Measurements from ENCODE around the gene ELK4.

The ELK4 gene

GRCh38 chr1:205590777-205591513 is 40.9 kb downstream of the ELK4 start:
- H3K4me3 ChIP-seq (ENCODE audit: low read length), result no peak overlapping the region
- no peak for DNase-seq (ENCODE audit: low read depth)
- TF ChIP-seq, protein P1, sequence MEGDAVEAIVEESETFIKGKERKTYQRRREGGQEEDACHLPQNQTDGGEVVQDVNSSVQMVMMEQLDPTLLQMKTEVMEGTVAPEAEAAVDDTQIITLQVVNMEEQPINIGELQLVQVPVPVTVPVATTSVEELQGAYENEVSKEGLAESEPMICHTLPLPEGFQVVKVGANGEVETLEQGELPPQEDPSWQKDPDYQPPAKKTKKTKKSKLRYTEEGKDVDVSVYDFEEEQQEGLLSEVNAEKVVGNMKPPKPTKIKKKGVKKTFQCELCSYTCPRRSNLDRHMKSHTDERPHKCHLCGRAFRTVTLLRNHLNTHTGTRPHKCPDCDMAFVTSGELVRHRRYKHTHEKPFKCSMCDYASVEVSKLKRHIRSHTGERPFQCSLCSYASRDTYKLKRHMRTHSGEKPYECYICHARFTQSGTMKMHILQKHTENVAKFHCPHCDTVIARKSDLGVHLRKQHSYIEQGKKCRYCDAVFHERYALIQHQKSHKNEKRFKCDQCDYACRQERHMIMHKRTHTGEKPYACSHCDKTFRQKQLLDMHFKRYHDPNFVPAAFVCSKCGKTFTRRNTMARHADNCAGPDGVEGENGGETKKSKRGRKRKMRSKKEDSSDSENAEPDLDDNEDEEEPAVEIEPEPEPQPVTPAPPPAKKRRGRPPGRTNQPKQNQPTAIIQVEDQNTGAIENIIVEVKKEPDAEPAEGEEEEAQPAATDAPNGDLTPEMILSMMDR (conservative IDR thresholded peaks at IDR 0.05; ENCODE audit: low read length), result no peak

DNA sequence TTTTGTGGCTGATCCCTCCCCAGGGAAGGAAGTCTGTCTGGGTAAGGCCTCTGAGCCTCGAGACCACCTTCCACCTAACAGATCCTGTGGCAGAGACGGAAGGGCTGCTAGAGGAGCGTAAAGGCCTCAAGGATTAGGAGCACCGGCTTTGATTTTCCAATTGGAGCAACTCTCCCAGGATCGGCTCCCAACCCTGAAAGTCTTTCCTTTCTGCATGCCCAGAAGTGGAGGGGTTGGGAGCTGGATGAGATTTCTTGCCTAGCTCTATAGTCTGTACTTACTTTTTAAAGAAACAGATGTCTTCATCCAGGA is 41.4 kb downstream of the ELK4 start:
- TF ChIP-seq, protein P1 (conservative IDR thresholded peaks at IDR 0.05; ENCODE audit: low read length), result no peak
- no peak overlapping the region for H3K4me3 ChIP-seq (ENCODE audit: low read length)
- no peak for DNase-seq (ENCODE audit: low read depth)

DNA sequence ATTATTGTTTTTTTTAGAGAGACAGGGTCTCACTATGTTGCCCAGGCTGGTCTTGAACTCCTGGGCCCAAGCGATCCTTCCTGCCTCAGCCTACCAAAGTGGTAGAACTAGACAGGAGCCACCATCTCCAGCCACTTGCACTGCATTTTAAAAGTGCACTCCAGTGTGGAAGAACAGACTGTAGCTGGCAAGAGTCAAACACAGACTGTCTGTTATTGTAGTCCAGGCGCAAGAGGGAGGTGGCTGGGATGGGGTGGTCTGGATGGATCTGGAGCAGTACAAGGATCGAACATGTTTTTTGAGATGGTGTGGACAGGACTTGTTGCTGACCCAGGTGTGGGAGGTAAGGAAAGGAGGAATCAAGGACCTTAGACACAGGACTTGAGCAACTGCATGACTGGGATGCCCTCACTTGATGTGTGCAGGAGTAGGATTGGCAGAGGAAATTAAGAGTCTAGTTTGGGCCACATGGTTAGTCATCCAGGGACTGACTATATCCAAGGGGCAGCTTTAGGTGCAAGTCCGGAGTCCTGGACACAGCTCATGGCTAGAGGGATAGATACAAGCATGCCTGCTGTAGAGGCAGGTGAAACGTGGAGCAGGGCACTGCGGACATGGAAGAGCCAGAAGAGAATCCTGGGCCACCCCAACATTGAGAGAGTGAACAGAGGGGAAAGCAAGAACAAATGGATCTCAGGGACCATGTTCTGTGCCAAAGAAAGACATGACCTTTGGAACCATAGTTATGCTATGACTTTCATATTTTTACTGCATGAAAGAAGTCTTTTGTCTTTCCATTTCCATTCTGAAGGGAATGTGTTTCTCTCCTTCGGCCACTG is 42.0 kb downstream of the ELK4 start:
- TF ChIP-seq, protein P1 (conservative IDR thresholded peaks at IDR 0.05; ENCODE audit: low read length), result no peak
- DNase-seq (ENCODE audit: low read depth), result no peak
- H3K4me3 ChIP-seq (ENCODE audit: low read length), result no peak overlapping the region

DNA sequence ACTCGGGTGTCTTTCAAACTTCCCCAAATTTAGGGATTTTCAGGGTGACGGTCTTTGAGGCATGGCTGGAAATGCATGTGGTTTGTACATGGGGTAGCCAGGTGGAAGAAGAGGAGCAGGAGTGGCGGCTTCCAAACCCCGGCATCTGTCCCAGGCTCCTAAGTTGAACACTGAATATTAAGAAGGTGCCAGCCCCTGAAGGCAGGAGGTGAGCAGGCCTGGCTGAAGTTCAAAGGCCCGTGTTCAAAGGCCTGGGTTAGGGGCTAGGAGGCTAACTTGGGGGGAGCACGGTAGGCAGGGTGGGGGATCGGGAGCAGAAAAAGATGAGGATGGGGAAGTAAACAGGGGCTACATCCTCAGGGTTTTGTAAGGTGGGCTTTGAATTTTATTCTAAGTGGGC is 42.8 kb downstream of the ELK4 start:
- no peak for DNase-seq (ENCODE audit: low read depth)
- TF ChIP-seq, protein P1 (conservative IDR thresholded peaks at IDR 0.05; ENCODE audit: low read length), result no peak
- H3K4me3 ChIP-seq (ENCODE audit: low read length), result no peak overlapping the region

DNA sequence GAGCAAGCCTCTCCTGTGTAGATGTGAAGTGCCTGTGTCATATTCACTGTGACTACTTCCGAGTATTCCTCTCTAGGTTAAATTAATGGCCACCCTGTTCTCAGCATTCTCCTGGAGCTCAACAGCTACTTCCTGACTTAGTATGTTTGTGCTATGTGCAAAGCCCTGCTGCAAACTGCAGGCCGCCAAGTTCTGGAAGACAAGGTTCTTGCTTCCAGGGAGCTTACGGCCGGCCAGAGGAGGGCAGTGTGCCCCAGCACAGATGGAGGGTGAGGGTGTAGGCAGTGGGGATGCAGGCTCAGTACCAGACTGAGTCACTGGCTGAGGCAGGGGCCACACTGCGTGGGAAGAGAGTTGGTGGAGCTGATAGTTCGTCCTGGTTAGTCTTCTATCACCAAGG is 43.2 kb downstream of the ELK4 start:
- TF ChIP-seq, protein P1 (conservative IDR thresholded peaks at IDR 0.05; ENCODE audit: low read length), result peak; percentile 51
- no peak overlapping the region for H3K4me3 ChIP-seq (ENCODE audit: low read length)
- peak; percentile 52 for DNase-seq (ENCODE audit: low read depth)

- H3K4me3 ChIP-seq (ENCODE audit: low read length), result no peak overlapping the region
- DNase-seq (ENCODE audit: low read depth), result no peak
- TF ChIP-seq, protein P1 (conservative IDR thresholded peaks at IDR 0.05; ENCODE audit: low read length), result no peak
Measured at GRCh38 chr1:205587581-205587980, 44.2 kb downstream of the ELK4 start.

Measured in AG10803 (cell line).